NB4 (cell line): ENCODE results near the gene MED15.

Source experiments
- DNase-seq: peaks from one replicate; pipeline ENCODE4 v3.0.0; 2010; ENCODE audit warnings: low read depth
- H3K4me3 ChIP-seq: one replicate; pipeline ENCODE4 v1.5.1; 2011; ENCODE audit warnings: mild to moderate bottlenecking, low read depth, low read length, moderate library complexity
- MYC ChIP-seq: IDR thresholded peaks from 2 replicates; pipeline ENCODE4 v1.6.1; 2011; ENCODE audit warnings: low read depth, low read length
- POLR2A ChIP-seq: IDR thresholded peaks from 2 replicates; pipeline ENCODE4 v1.6.1; 2011; ENCODE audit warnings: mild to moderate bottlenecking; ENCODE audit not compliant: insufficient read length; ENCODE audit errors: extremely low read depth
- TF ChIP-seq, protein P1 (sequence below): IDR thresholded peaks from one replicate; pipeline ENCODE4 v1.5.1; 2012; ENCODE audit warnings: low read depth, low read length
- TF ChIP-seq, protein P2 (sequence below): IDR thresholded peaks from 2 replicates; pipeline ENCODE4 v1.6.1; 2011; ENCODE audit warnings: low read depth, low read length

Gene MED15

DNA sequence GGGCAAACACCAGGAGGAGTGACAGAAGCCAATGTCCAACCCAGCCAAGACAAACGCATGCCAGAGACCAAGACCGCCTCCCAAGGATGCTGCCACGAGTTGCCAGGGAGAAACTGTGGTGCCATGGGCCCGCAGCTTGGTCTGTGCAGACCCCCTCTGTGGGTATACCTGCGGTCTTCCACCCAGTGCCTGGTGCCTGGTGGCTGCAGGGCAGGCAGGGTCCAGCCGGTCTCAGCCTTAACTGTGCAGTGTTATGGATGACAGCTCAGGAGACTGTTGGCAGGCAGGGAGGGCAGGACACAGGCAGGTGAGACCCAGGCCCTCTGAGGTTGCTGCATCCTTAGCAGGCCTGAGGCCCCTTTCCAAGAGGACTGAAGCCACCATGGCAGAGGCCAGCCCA lies 97.9 kb downstream of the MED15 start:
- TF ChIP-seq POLR2A = no peak
- H3K4me3 ChIP-seq = no peak overlapping the region
- DNase-seq = no peak

DNA sequence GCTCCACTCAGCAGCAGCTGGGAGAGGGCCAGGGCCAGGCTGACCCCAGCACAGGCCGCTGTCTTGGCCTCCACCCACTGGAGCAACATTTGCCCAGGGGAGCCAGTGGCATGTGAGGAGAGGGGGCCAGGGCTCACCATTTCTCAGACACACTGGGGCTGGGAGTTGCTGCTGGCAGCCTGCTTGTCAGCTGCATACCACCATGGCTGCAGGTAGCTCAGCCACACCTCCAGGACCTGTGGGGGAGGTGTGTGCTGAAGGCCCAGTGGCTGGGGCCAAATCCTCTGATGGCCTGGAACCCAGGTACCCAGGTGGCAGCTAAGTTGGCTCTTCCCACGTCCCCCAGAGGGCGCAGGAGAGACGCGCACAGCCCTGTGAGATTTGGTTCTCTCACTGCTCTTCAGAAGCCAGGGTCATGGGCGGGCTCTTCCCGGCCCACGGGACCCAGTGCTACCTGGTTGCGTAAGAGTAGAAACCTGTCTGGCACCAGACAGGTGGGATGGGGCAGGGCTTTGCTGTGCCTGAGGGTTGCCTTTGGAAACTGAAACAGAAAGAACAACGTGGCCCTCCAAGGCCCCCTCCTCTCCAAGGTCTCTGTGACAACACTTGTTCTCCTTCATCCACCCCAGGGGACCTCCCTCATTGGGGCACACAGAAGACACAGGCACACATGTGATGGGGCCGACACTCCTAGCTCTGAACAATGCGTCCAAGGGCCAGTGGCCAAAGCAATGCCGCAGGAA lies 98.8 kb downstream of the MED15 start:
- TF ChIP-seq, protein P1, sequence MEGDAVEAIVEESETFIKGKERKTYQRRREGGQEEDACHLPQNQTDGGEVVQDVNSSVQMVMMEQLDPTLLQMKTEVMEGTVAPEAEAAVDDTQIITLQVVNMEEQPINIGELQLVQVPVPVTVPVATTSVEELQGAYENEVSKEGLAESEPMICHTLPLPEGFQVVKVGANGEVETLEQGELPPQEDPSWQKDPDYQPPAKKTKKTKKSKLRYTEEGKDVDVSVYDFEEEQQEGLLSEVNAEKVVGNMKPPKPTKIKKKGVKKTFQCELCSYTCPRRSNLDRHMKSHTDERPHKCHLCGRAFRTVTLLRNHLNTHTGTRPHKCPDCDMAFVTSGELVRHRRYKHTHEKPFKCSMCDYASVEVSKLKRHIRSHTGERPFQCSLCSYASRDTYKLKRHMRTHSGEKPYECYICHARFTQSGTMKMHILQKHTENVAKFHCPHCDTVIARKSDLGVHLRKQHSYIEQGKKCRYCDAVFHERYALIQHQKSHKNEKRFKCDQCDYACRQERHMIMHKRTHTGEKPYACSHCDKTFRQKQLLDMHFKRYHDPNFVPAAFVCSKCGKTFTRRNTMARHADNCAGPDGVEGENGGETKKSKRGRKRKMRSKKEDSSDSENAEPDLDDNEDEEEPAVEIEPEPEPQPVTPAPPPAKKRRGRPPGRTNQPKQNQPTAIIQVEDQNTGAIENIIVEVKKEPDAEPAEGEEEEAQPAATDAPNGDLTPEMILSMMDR = peak; percentile 82
- TF ChIP-seq, protein P2, sequence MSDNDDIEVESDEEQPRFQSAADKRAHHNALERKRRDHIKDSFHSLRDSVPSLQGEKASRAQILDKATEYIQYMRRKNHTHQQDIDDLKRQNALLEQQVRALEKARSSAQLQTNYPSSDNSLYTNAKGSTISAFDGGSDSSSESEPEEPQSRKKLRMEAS = no peak
- no peak overlapping the region for H3K4me3 ChIP-seq
- peak; percentile 71 for DNase-seq

DNA sequence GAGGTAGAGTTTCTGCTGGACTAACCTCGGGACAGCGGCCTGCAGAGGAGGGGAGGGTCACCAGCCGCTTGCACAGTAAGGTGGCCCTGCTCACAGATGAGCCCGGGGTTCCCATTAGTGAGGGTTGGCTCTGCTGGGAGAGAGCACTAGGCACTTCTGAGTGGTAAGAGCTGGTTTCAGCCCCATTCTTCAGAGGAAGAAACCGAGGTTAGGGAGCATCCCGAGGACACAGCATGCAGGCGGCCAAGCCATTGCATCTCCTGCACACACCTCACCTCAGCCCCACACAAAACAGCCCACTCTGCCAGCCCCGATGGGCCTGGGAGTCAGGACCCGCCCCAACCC lies 99.3 kb downstream of the MED15 start:
- no peak for DNase-seq
- TF ChIP-seq, protein P1 = no peak
- no peak for TF ChIP-seq MYC
- TF ChIP-seq POLR2A = no peak
- TF ChIP-seq, protein P2 = no peak
- H3K4me3 ChIP-seq = no peak overlapping the region

DNA sequence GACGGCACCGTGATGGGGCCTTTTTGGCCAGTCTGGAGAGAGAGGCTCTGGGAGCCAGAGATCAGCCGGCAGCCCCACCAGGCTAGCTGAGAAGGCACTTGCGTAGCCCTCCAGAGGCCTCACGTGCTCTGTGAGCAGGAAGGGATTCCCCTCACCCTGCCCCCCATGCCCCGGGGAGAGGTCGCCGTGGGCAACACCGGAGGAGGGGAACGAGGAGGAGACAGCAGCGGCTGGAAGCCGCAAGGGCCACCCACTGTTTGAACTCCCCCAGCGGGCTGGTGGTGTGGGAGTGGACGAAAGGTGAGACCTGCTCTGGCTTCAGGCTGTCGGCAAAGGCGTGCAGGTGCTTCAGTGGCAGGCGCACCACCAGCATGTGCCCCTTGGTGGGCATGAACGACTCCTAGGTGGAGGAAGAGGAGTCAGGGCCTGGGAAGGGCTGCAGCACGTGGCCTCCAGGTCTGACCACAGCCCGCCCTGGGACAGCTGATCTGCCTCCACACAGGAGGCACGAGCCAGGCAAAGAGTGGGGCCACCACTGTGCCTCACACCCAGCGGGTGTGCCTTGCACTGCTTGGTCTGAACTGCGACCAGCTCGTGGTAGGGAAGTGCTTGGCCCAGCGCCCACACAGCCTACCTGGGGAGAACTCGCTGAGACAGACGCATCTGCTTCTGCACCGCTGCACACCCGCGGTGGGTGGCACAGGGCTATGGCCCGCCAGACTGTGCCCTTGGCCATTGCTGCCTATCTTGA lies 99.9 kb downstream of the MED15 start:
- peak; percentile 23 for DNase-seq
- TF ChIP-seq MYC (no peak), POLR2A (no peak)
- TF ChIP-seq, protein P1 = no peak
- TF ChIP-seq, protein P2 = no peak; the same call in 1 of the 2 replicates
- no peak overlapping the region for H3K4me3 ChIP-seq

DNA sequence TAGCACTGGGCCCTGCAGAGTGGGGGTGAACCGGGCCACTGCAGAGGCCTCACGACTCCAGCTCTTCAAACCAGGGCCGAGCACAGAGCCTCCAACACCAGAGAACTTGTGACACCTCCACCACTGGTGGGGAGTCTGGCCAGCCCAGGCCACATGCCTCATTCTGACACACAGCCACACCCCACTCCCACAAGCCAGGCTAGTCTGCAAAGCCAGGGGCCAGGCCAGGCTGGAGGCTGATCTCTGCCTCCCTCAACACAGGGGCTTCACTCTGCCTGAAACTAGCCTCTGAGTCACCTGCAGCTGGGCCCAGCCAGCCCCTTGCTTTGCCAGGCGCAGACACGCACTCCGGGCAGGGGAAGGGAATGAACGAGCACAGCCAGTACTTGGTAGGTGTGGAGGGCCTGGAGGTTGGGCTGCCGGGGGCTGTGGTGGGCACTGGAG lies 102.9 kb downstream of the MED15 start:
- TF ChIP-seq MYC (no peak), POLR2A (no peak)
- TF ChIP-seq, protein P1 = no peak
- TF ChIP-seq, protein P2 = no peak
- no peak for DNase-seq

DNA sequence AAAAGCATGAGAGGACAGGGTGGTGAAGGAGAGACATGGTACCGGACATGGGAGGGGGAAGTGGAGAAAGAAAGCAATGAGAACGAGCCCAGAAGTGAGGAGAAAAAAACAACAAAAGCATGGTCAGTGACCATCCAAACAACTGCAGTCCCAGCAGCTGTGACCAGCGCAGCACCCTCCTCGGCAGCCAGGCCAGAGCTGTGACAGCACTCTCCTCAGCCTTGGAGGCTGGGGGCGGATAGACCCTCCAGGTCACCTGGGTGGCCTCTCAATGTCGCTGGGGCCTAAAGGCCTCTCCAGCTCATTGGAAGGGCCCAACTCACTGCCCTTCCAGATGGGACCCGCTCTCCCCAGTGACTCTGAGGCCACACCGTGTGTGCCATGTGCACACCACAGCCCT lies 103.3 kb downstream of the MED15 start:
- DNase-seq = no peak
- TF ChIP-seq, protein P1 = no peak
- TF ChIP-seq MYC = no peak
- H3K4me3 ChIP-seq = no peak overlapping the region

More for the DNA sequence above, 102.9 kb downstream of the MED15 start:
- no peak overlapping the region for H3K4me3 ChIP-seq
